Neuronal stem cell (in vitro differentiated cells): ENCODE data around the gene RPL10A.

ENCODE experiments used
- DNase-seq: peaks from one replicate; pipeline ENCODE4 v3.0.0-alpha.2; 2013; ENCODE audit warnings: low spot score
- H2AFZ ChIP-seq: one replicate; pipeline ENCODE4 v1.6.1; 2013; ENCODE audit warnings: mild to moderate bottlenecking, low read length, inconsistent platforms
- H2AK5ac ChIP-seq: 2 replicates; pipeline ENCODE4 v1.6.1; 2013; ENCODE audit warnings: low read depth, mild to moderate bottlenecking, inconsistent platforms, low read length, moderate library complexity, mixed read lengths
- H2BK120ac ChIP-seq: 2 replicates; pipeline ENCODE4 v1.6.1; 2013; ENCODE audit warnings: low read depth, mild to moderate bottlenecking, inconsistent platforms, low read length, moderate library complexity, mixed read lengths
- H2BK12ac ChIP-seq: one replicate; pipeline ENCODE4 v1.6.1; 2013; ENCODE audit warnings: low read length, inconsistent platforms
- H2BK15ac ChIP-seq: 2 replicates; pipeline ENCODE4 v1.6.1; 2013; ENCODE audit warnings: mild to moderate bottlenecking, low read length, inconsistent platforms, mixed read lengths
- H2BK5ac ChIP-seq: one replicate; pipeline ENCODE4 v1.6.1; 2013; ENCODE audit warnings: inconsistent platforms, mild to moderate bottlenecking, low read length, moderate library complexity
- H3K14ac ChIP-seq: one replicate; pipeline ENCODE4 v1.6.1; 2013; ENCODE audit warnings: low read length, inconsistent platforms
- H3K18ac ChIP-seq: 2 replicates; pipeline ENCODE4 v1.6.1; 2013; ENCODE audit warnings: low read length, inconsistent platforms
- H3K23ac ChIP-seq: 2 replicates; pipeline ENCODE4 v1.6.1; 2013; ENCODE audit warnings: low read depth, mild to moderate bottlenecking, mixed read lengths, low read length, inconsistent platforms; ENCODE audit not compliant: poor library complexity
- H3K27ac ChIP-seq: replicated peaks from 3 replicates; pipeline ENCODE4 v1.5.1; 2013; ENCODE audit warnings: low read length, inconsistent platforms
- H3K27me3 ChIP-seq, 3 experiments: 2 replicates each; pipeline ENCODE4 v1.6.1; 2013; ENCODE audit warnings: low read length in 3 of 3, mild to moderate bottlenecking in 2 of 3, inconsistent platforms in 1 of 3, low read depth in 1 of 3, mixed read lengths in 1 of 3, moderate library complexity in 1 of 3; ENCODE audit not compliant: control insufficient read depth in 3 of 3, insufficient read depth in 3 of 3
- H3K36me3 ChIP-seq, 2 donors: replicated peaks in 1 of 2; 2 replicates each; pipeline ENCODE4 v1.6.1; 2013; ENCODE audit warnings: low read length in 2 of 2; ENCODE audit not compliant: control insufficient read depth in 2 of 2, insufficient read depth in 2 of 2
- H3K4ac ChIP-seq: 2 replicates; pipeline ENCODE4 v1.6.1; 2013; ENCODE audit warnings: inconsistent platforms, mild to moderate bottlenecking, low read length, moderate library complexity
- H3K4me1 ChIP-seq, 2 donors: 1 replicate in 1 of 2; 2 replicates in 1 of 2; pipeline ENCODE4 v1.6.1; 2013; ENCODE audit warnings: low read length in 2 of 2, low read depth in 1 of 2; ENCODE audit not compliant: control insufficient read depth in 2 of 2, insufficient read depth in 1 of 2
- H3K4me2 ChIP-seq: one replicate; pipeline ENCODE4 v1.6.1; 2013; ENCODE audit warnings: mild to moderate bottlenecking, low read length, inconsistent platforms; ENCODE audit not compliant: insufficient read depth, poor library complexity, severe bottlenecking
- H3K4me3 ChIP-seq, 2 donors: 2 replicates each; pipeline ENCODE4 v1.5.1; 2013; ENCODE audit warnings: low read length in 2 of 2, mild to moderate bottlenecking in 2 of 2, inconsistent platforms in 1 of 2, moderate library complexity in 1 of 2
- H3K79me1 ChIP-seq: one replicate; pipeline ENCODE4 v1.6.1; 2013; ENCODE audit warnings: low read depth, mild to moderate bottlenecking, inconsistent platforms, low read length, moderate library complexity
- H3K9ac ChIP-seq: one replicate; pipeline ENCODE4 v1.6.1; 2013; ENCODE audit warnings: mild to moderate bottlenecking, low read depth, low read length, inconsistent platforms; ENCODE audit not compliant: poor library complexity
- H3K9me3 ChIP-seq, 2 donors: replicated peaks in 1 of 2; 2 replicates each; pipeline versions ENCODE3 to v1.6.1; 2013; ENCODE audit warnings: low read length in 2 of 2, mild to moderate bottlenecking in 2 of 2, inconsistent platforms in 1 of 2, low read depth in 1 of 2, mixed read lengths in 1 of 2, moderate library complexity in 1 of 2; ENCODE audit not compliant: control insufficient read depth in 2 of 2, insufficient read depth in 1 of 2
- H4K8ac ChIP-seq: one replicate; pipeline ENCODE4 v1.6.1; 2013; ENCODE audit warnings: low read depth, mild to moderate bottlenecking, inconsistent platforms, low read length, moderate library complexity
- H4K91ac ChIP-seq: one replicate; pipeline ENCODE4 v1.6.1; 2013; ENCODE audit warnings: low read length, low read depth, mild to moderate bottlenecking, inconsistent platforms; ENCODE audit not compliant: poor library complexity
- WGBS, 2 donors: extraction: QIAGEN DNeasy Blood & Tissue Kit; methylation state at CpG; one replicate each; pipeline ENCODE4 v1.1.7; 2013; ENCODE audit warnings: missing lambda C conversion rate in 2 of 2, mixed read lengths in 1 of 2; ENCODE audit not compliant: insufficient read length in 2 of 2, insufficient replicate concordance in 1 of 2; ENCODE audit errors: extremely low coverage in 2 of 2; 5-methylcytosine and 5-hydroxymethylcytosine counted together

The RPL10A gene

DNA sequence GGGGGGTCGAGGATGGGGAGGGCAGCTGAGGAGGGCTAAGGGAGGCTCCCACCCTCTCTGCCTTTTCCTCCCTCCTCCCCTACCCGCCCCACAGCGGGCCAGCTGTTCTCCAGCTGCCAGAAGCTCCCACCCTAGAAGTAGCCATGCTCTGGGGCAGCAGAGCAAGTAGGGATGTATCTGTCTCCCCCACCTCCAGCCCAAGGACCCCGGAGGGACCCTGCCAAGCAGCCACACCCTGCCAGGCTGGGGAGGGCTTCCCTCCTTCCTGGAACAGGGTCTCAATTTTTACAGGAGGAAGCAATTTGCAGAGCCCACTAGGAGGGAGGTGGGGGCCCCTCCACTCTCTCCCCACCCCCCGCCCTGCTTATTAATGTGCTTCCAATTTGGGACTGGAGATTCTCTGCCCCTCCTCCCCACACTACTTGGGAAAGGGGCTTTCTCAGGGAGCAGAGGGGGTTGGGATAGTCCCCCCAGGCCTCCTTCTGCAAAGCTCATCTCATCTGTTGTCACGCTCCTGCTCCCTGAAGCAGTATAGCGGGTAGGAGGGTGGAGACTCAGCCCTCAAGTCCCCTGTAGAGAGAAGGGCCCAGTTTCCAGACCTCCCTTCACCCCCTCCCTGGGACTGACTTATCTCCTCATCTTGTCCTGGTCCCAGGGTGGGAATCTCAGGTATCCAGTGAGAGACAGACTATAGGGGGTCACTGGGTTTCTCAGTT lies 24.2 kb downstream of the RPL10A start:
- H3K9me3 ChIP-seq: peaks cover 0 to 2% of the 10 kb centered on the region in 2 donors
- no peak overlapping the region for H4K8ac ChIP-seq
- H3K27me3 ChIP-seq: no peaks in the 10 kb centered on the region
- H4K91ac ChIP-seq: no peak overlapping the region
- no peak overlapping the region for H2BK120ac ChIP-seq
- H3K36me3 ChIP-seq: peaks cover 0 to 3% of the 10 kb centered on the region in 2 donors
- H3K4me1 ChIP-seq: peaks cover 67% of the 10 kb centered on the region in 2 donors
- no peak overlapping the region for H3K4ac ChIP-seq
- H2BK15ac ChIP-seq: peak overlapping the region; percentile 47
- no peak for DNase-seq
- no peak overlapping the region for H3K4me2 ChIP-seq
- no peak overlapping the region for H3K14ac ChIP-seq
- WGBS, 2 donors: no CpG with 5 or more reads among the region's 7 CpGs
- H2AK5ac ChIP-seq: peak overlapping the region; percentile 88
- no peak overlapping the region for H3K4me3 ChIP-seq
- H3K9ac ChIP-seq: no peak overlapping the region
- no peak overlapping the region for H3K27ac ChIP-seq
- no peak overlapping the region for H2AFZ ChIP-seq
- peak overlapping the region; percentile 50 for H2BK12ac ChIP-seq
- peak overlapping the region; percentile 62 for H2BK5ac ChIP-seq
- no peak overlapping the region for H3K23ac ChIP-seq
- H3K79me1 ChIP-seq: peaks cover 14% of the 10 kb centered on the region
- peak overlapping the region; percentile 91 for H3K18ac ChIP-seq

DNA sequence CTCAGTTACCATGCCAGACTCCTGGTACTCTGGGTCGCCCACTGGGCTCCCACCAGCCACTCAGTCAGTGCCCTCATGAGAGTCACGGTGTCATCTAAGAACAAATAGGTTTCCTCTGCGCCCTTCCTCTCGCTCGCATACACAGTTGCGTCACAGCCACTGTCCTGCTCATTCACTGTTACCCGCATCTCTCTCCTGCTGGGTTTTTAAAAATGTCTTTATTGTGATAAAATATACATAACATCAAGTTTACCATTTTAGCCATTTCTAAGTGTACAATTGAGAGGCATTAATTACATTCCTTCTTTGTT lies 24.7 kb downstream of the RPL10A start:
- no peak overlapping the region for H3K27ac ChIP-seq
- H2BK12ac ChIP-seq: no peak overlapping the region
- H4K8ac ChIP-seq: no peak overlapping the region
- H3K14ac ChIP-seq: no peak overlapping the region
- no peak overlapping the region for H2BK5ac ChIP-seq
- no peak overlapping the region for H3K9ac ChIP-seq
- no peak for DNase-seq
- H3K18ac ChIP-seq: no peak overlapping the region
- H3K4me2 ChIP-seq: no peak overlapping the region
- H2BK120ac ChIP-seq: no peak overlapping the region
- H2BK15ac ChIP-seq: no peak overlapping the region
- H2AFZ ChIP-seq: no peak overlapping the region
- H3K27me3 ChIP-seq: no peaks in the 10 kb centered on the region
- H2AK5ac ChIP-seq: peak overlapping the region; percentile 39
- no CpG with 5 or more reads among the region's 7 CpGs for WGBS, 2 donors
- H3K23ac ChIP-seq: no peak overlapping the region
- H3K9me3 ChIP-seq: peaks cover 0 to 2% of the 10 kb centered on the region in 2 donors
- no peak overlapping the region for H4K91ac ChIP-seq
- H3K79me1 ChIP-seq: peaks cover 14% of the 10 kb centered on the region
- H3K4me1 ChIP-seq: peaks cover 63 to 67% of the 10 kb centered on the region in 2 donors
- H3K4ac ChIP-seq: no peak overlapping the region
- H3K4me3 ChIP-seq: no peak overlapping the region
- H3K36me3 ChIP-seq: peaks cover 0 to 3% of the 10 kb centered on the region in 2 donors

DNA sequence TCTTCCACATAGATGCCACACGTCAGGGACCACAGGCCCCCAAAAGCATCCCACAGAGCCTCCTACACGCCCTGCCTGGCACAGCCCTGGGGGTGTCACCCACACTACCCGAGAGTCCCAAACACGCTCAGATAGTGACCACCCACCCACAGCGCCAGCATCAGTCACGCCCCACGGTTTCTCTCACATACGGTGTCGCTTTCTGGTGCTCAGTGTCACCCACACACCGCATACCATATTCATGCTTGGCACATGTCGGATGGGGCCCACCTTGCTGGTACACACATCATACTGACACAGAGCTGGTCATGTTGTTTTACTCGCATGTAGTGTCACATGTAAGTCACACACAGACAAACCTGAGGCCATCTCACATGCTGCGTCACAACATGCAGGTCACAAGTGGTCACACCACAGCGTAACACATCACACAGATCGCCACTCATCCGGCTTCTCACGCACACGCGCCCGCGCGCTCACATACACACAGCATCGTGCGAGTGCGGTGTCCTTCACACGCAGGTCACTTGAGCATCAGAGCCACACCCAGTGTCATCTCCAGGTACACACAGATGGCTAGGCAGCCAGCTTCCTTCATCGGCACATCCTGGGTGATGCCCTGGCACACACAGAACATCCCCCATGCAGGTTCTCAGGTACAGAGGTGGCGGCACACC lies 25.2 kb downstream of the RPL10A start:
- H3K23ac ChIP-seq: peak overlapping the region; percentile 21
- H2BK15ac ChIP-seq: peak overlapping the region; percentile 18
- peak overlapping the region; percentile 40 for H3K14ac ChIP-seq
- no peak overlapping the region for H2BK120ac ChIP-seq
- peak overlapping the region; percentile 59 for H2BK12ac ChIP-seq
- H3K4me2 ChIP-seq: no peak overlapping the region
- H2AFZ ChIP-seq: no peak overlapping the region
- peak overlapping the region; percentile 38 for H3K9ac ChIP-seq
- no peak overlapping the region for H3K4ac ChIP-seq
- peaks cover 0 to 3% of the 10 kb centered on the region in 2 donors for H3K36me3 ChIP-seq
- H2BK5ac ChIP-seq: no peak overlapping the region
- peaks cover 14% of the 10 kb centered on the region for H3K79me1 ChIP-seq
- no CpG with 5 or more reads among the region's 28 CpGs for WGBS, 2 donors
- H3K4me1 ChIP-seq: peaks cover 65 to 69% of the 10 kb centered on the region in 2 donors
- peaks cover 0 to 2% of the 10 kb centered on the region in 2 donors for H3K9me3 ChIP-seq
- H3K4me3 ChIP-seq: peak overlapping the region in 1 of 2 donors; percentile 3
- peak overlapping the region; percentile 11 for H4K91ac ChIP-seq
- H3K18ac ChIP-seq: peak overlapping the region; percentile 46
- no peak for DNase-seq
- H3K27me3 ChIP-seq: no peaks in the 10 kb centered on the region
- H3K27ac ChIP-seq: no peak overlapping the region
- no peak overlapping the region for H4K8ac ChIP-seq
- peak overlapping the region; percentile 54 for H2AK5ac ChIP-seq

DNA sequence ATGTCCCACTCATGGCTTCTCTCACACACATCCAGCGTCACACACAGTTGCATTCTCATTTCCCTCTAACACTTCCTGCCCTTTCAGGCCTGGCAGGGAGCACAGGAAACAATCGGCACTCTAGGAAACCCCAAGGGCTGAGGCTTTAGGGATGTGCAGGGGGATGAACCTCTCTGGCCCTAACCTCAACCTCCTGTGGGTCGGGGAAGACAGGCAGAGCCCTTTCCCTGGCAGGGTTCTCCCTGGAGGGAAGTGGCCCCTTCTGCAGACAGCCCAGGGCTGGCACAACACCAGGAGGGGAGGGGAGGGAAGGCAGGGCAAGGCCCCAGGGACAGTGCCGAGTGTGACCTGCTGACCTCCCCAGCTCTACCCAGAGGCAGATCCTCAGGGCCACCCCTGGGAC lies 26.0 kb downstream of the RPL10A start:
- DNase-seq: no peak
- peak overlapping the region; percentile 73 for H2BK15ac ChIP-seq
- H3K4me3 ChIP-seq: peak overlapping the region; percentile 3 to 15
- peak overlapping the region; percentile 12 for H3K27ac ChIP-seq
- H3K4ac ChIP-seq: no peak overlapping the region
- H3K79me1 ChIP-seq: peaks cover 14% of the 10 kb centered on the region
- H2AK5ac ChIP-seq: peak overlapping the region; percentile 83
- peaks cover 68 to 69% of the 10 kb centered on the region in 2 donors for H3K4me1 ChIP-seq
- H2BK5ac ChIP-seq: peak overlapping the region; percentile 33
- H3K27me3 ChIP-seq: no peaks in the 10 kb centered on the region
- peak overlapping the region; percentile 89 for H3K18ac ChIP-seq
- WGBS, 2 donors: no CpG with 5 or more reads among the region's 4 CpGs
- no peak overlapping the region for H4K91ac ChIP-seq
- H2BK12ac ChIP-seq: peak overlapping the region; percentile 35
- H4K8ac ChIP-seq: peak overlapping the region; percentile 84
- H3K9ac ChIP-seq: peak overlapping the region; percentile 65
- H3K23ac ChIP-seq: no peak overlapping the region
- H2BK120ac ChIP-seq: no peak overlapping the region
- no peak overlapping the region for H3K4me2 ChIP-seq
- no peak overlapping the region for H3K14ac ChIP-seq
- peaks cover 0 to 2% of the 10 kb centered on the region in 2 donors for H3K9me3 ChIP-seq
- peaks cover 0 to 3% of the 10 kb centered on the region in 2 donors for H3K36me3 ChIP-seq
- no peak overlapping the region for H2AFZ ChIP-seq
